Colonic mucosa (tissue), 4 donors: ENCODE results near the gene ICAM4. TPM values are rescaled to one million over a fixed set of nuclear protein-coding genes. Genes with fewer than 3 reads are reported as not detected.

ENCODE experiments used
- DNase-seq: peaks from one replicate; pipeline ENCODE4 v3.0.0-alpha.2; 2020
- H3K27ac ChIP-seq: fragments of 200-600 bp; one replicate; pipeline ENCODE4 v1.8.0; 2021
- H3K27me3 ChIP-seq: fragments of 200-600 bp; one replicate; pipeline ENCODE4 v1.8.0; 2021
- H3K36me3 ChIP-seq: fragments of 200-600 bp; one replicate; pipeline ENCODE4 v1.8.0; 2021
- H3K4me1 ChIP-seq: fragments of 200-600 bp; one replicate; pipeline ENCODE4 v1.8.0; 2021; ENCODE audit warnings: mild to moderate bottlenecking
- H3K4me3 ChIP-seq: fragments of 200-600 bp; one replicate; pipeline ENCODE4 v1.8.0; 2021
- H3K9ac ChIP-seq, 2 donors: one replicate each; pipeline ENCODE4 v1.7.0; 2013; ENCODE audit warnings: control low read depth in 2 of 2, low read depth in 2 of 2, low read length in 2 of 2
- H3K9me3 ChIP-seq: fragments of 200-600 bp; one replicate; pipeline ENCODE4 v1.8.0; 2021
- intact Hi-C: fragments of 100-400 bp; cut with DNase I; formaldehyde crosslinking; loops from one replicate; pipeline ENCODE4 v1.14.1; 2022
- total RNA-seq, 2 donors: library from RNA; stranded (reverse); fragmentation: NEBNext Ultra II Directional in 1 of 2; extraction: Animal tissue kit (Norgen Biotek cat#: 25700) in 1 of 2; gene quantifications; one replicate each; pipeline ENCODE4 v1.2.1, GENCODE V29; 2021
- TF ChIP-seq, protein P1 (sequence below): fragments of 200-600 bp; IDR thresholded peaks from one replicate; pipeline ENCODE4 v1.8.0; 2022; ENCODE audit warnings: antibody characterized with exemption, mild to moderate bottlenecking
- donor health status: healthy.
- donor health status: DM: no; HTN: no; CAD: no.
- donor health status: DM: no; HTN: no; CAD: no.

ICAM4 gene
- total RNA-seq, 2 donors from 2014 or later = 0.19 to 0.37 TPM

DNA sequence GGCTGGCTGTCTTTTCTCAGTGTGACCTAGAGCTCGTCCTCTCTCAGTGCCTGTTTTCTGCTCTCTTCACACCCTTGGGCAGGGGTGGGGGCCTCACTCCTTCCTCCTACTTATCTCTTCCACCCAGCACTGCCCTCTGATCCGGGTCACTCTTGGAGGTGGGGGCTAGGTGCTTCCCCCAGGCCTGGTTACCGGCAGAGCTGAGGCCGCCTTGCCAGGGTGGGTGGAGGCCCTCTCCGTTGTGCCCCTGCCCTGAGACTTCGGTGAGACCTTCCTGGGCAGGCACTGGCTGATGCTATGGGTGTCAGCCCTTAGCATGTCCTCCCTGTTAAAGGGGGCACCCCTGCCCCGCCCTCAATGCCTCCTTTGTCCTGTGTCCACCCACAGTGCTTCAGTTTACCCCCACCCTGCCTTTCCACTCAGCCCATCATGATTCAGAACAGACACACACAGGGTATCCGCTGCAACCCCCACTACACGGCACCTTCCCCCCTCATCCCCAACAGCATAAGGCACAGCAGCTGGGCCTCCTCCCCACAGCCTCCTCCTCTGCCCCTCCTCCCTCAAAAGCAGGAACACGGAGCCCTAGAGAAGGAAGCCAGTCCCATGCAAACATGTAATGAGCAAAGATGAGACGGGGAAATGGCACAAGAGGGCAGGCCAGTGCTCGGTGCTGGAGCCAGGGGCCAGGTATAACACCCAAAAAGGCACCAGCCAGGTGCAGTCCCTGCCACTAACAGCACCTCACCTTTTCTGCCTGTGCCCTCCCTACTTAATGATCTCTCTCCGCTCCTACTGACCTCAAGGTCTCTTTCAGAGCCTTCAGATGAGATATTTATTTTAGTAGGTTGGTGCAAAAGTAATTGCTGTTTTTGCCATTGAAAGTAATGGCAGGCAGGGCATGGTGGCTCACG is 13.0 kb downstream of the ICAM4 start:
- Histone ChIP-seq H3K9ac (peak overlapping the region in 1 of 2 donors; percentile 44), H3K4me1 (peaks cover 13% of the 10 kb centered on the region), H3K27ac (no peak overlapping the region), H3K9me3 (no peaks in the 10 kb centered on the region), H3K36me3 (no peaks in the 10 kb centered on the region), H3K4me3 (no peak overlapping the region), H3K27me3 (peaks cover 18% of the 10 kb centered on the region)
- TF ChIP-seq, protein P1, sequence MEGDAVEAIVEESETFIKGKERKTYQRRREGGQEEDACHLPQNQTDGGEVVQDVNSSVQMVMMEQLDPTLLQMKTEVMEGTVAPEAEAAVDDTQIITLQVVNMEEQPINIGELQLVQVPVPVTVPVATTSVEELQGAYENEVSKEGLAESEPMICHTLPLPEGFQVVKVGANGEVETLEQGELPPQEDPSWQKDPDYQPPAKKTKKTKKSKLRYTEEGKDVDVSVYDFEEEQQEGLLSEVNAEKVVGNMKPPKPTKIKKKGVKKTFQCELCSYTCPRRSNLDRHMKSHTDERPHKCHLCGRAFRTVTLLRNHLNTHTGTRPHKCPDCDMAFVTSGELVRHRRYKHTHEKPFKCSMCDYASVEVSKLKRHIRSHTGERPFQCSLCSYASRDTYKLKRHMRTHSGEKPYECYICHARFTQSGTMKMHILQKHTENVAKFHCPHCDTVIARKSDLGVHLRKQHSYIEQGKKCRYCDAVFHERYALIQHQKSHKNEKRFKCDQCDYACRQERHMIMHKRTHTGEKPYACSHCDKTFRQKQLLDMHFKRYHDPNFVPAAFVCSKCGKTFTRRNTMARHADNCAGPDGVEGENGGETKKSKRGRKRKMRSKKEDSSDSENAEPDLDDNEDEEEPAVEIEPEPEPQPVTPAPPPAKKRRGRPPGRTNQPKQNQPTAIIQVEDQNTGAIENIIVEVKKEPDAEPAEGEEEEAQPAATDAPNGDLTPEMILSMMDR = no peak
- no peak for DNase-seq
- intact Hi-C loops = no loop called here

DNA sequence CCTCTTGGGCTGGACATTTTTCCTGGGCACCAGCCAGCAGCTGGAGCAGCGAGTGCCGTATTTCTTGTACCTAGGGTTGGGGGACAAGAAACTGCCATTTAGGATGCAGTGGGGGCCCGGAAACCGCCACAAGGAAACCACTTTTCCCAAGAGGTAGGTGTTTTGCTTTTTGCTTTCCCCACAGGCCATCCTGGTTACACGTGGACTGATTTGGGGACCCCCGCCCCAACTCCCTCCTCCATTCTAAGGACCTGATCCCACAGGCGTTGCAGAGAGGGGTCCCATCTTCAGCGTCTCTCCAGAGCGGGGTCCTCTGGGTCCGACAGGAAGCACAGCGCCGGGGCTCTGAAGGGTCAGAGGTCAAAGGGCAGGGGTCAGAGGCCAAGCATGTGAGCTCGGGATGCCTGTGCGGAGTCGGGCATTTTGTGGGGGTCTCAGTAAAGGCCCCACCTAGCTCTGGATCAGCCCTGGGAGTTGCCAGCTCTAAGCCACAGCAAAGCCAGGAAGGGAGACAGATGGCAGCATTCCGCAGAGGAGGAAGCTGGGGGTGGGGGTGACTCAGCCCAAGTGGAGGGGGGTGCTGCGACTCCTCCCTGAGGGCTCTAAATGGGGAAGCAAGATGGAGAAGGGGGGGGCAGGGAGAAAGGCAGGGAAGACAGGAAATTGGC is 18.5 kb downstream of the ICAM4 start:
- TF ChIP-seq, protein P1 = no peak
- Histone ChIP-seq H3K4me3 (no peak overlapping the region), H3K9ac (no peak overlapping the region), H3K36me3 (no peaks in the 10 kb centered on the region), H3K9me3 (no peaks in the 10 kb centered on the region), H3K27ac (no peak overlapping the region), H3K27me3 (no peaks in the 10 kb centered on the region), H3K4me1 (no peaks in the 10 kb centered on the region)
- no peak for DNase-seq
- intact Hi-C loops = no loop called here

DNA sequence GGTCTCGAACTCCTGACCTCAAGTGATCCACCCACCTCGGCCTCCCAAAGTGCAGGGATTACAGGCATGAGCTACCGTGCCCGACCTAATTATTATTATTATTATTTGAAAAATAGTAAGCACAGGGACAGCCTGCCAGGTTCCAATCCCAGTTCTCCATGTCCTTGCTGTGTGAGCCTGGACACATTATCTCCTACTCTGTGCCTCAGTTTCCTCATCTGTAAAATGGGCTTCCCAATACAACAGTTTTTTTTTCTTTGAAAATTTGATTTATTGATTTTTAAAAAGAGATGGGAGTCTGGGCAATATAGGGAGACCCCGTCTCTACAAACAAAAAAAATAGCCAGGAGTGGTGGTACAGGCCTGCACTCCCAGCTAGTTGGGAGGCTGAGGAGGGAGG is 19.6 kb downstream of the ICAM4 start:
- Histone ChIP-seq H3K36me3 (no peaks in the 10 kb centered on the region), H3K27me3 (no peaks in the 10 kb centered on the region), H3K4me1 (no peaks in the 10 kb centered on the region), H3K4me3 (no peak overlapping the region), H3K9me3 (no peaks in the 10 kb centered on the region), H3K9ac (no peak overlapping the region), H3K27ac (no peak overlapping the region)
- TF ChIP-seq, protein P1 = no peak
- DNase-seq = no peak
- intact Hi-C loops = no loop called here

DNA sequence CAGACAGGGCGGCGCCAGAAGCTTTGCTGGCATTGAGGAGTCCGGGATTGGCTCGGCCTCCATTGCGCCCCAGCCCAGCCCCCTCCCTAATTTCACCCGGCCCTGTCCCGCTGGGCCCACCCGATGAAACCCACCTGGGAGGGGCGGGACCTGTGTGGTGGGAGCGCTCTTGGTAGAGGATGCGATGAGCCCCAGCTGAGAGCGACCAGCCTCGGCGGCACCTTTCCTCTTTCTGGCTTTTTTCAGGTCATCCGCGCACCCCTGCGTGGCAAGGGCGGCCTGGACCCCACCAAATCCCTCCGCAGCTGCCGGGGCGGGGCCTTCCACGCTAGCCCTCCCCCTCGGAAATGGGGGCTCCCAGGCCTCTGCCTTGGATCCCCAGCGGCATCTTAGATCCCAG is 22.7 kb downstream of the ICAM4 start, which contains the start of gene ZGLP1:
ZGLP1 (minus strand) TSS at position 393 of the 400 bp plus-strand sequence.
- Histone ChIP-seq H3K4me3 (no peak within 1 kb of the TSS), H3K36me3 (no peaks in the 10 kb centered on the region), H3K27ac (no peak within 1 kb of the TSS), H3K4me1 (no peaks in the 10 kb centered on the region), H3K9ac (no peak within 1 kb of the TSS), H3K27me3 (no peaks in the 10 kb centered on the region), H3K9me3 (no peaks in the 10 kb centered on the region)
- DNase-seq = no peak
- intact Hi-C loops = no loop called here
- TF ChIP-seq, protein P1 = no peak

DNA sequence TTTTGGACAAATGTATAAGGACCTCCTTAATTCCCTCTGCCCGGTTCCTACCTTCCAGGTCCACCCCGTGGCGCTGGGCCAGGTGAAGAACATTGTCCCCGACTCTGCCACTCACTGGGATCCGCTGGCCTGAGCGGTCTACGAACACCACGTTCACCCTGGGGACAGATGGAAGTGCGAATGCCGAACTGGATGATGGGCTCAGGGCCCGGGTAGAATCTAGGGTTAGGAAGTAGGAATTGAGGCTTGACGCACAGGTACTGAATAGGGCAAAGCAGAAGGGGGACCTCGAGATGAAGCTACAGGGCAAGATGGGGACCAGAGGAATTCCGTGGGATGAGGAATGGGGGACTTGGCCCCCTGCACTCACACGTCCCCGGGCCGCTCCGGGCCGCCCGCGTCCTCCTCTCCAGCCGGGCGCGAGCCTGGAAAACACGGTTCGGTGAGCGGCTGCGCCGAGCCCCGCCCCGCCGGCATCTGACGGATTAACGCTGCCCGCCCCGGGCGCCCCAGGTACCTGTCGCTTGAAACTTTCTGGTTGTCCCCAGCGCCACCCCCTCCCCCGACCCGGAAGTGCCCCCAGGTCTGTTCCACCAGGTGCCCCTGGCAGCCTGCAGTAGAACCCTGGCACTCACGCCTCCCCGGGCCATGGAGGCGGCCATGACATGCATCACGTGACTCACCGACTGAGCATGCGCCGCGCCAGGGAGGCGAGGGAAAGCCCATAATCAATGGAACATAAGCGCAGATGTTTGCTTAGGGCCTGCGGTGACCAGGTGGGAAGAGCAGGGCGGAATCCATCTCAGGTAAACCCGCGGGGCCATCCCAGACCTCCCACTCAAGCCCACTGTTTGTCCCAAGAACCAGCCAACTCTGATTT is 28.8 kb downstream of the ICAM4 start, which contains the start of gene FDX2:
FDX2 (minus strand) TSS at position 681 of the 880 bp plus-strand sequence; CDS start at position 662, 19 bp downstream.
- peaks cover 4% of the 10 kb centered on the region for H3K36me3 ChIP-seq
- H3K27ac ChIP-seq = no peak within 1 kb of the TSS
- TF ChIP-seq, protein P1 = no peak
- no peaks in the 10 kb centered on the region for H3K9me3 ChIP-seq
- peak within 1 kb of the TSS; percentile 20 to 77 for H3K9ac ChIP-seq
- H3K4me1 ChIP-seq = no peaks in the 10 kb centered on the region
- intact Hi-C loops = no loop called here
- H3K4me3 ChIP-seq = peak within 1 kb of the TSS; percentile 66
- no peaks in the 10 kb centered on the region for H3K27me3 ChIP-seq
- peak; percentile 95 for DNase-seq
